Measurements from ENCODE around the gene RNF123.
"Not testable (repeated sequence)": the region's sequence is repeated elsewhere in the genome, so short reads cannot be mapped to it uniquely, and the experiment has no call there.

The RNF123 gene

DNA sequence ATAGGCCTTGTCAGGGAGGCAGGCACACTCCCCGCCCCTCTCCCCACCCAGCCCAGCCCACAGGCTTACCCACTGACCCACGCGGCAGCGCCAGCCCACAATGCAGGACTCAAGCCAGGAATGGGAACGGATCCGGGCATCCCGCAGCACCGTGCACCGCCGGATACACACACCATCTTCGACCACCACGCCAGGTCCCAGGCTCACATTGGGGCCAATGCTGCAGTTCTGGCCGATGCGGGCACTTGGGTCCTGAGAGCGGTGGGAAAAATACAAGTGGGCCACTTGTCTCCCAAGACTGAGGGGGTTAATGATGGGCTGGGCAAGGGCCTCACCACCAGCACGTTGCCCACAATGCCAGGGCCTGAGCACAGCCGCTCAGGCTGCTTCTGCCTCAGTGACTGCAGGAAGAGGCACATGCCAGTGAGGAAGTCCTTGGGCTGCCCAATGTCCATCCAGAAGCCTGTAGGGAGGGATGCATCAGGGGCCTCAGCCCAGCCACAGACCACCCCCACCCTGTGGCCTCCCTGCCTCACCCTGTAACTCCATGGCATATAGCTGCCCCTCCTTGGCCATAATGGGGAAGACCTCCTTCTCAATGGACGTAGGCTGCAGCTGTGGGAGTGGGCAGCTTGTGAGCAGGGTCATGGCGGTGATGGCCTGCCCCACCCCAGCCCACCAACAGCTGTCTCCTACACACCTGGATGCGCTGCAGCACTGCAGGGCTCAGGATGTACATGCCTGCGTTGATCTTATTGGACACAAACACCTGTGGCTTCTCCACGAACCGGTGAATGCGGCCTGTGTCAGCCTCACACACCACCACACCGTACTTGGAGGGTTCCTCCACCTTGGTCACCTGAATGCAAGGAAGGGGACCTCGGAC lies 32.8 kb downstream of the RNF123 start:
- DNase-seq = peak in 1 of 2 experiments; percentile 16

DNA sequence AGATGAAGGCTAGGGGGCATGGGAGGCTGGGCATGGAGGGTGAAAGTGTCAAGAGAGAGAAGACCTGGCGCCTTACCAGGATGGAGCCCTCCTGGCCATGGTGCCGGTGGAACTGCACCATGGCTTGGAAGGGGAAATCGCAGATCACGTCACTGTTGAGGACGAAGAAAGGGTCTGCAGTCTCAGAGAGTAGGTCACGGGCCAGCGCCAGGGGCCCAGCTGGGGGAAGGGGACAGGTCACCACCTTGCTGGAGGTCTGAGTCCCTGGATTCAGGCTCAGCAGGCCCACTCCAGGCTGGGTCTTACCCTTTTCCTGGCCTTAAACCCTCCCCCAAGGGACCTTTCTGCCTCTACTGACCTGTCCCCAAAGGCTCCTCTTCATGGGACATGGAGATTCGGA lies 33.5 kb downstream of the RNF123 start:
- DNase-seq = no peak

DNA sequence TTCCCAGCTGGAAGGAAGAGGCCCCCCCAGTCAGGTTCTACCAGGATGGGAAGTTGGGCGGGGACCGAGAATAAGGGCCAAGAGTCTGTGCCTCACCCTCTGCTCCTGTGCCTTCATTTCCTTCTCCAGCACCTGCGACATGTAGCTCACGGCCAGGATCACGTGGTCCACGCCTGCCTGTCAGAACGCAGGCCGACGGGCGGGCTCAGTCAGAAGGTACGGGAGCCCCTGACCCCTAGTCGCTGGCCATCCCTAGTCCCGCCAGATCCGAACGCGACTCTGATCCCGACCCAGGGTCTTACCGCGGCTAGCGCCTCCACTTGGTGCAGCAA lies 33.9 kb downstream of the RNF123 start:
- peak; percentile 72 to 78 for DNase-seq

DNA sequence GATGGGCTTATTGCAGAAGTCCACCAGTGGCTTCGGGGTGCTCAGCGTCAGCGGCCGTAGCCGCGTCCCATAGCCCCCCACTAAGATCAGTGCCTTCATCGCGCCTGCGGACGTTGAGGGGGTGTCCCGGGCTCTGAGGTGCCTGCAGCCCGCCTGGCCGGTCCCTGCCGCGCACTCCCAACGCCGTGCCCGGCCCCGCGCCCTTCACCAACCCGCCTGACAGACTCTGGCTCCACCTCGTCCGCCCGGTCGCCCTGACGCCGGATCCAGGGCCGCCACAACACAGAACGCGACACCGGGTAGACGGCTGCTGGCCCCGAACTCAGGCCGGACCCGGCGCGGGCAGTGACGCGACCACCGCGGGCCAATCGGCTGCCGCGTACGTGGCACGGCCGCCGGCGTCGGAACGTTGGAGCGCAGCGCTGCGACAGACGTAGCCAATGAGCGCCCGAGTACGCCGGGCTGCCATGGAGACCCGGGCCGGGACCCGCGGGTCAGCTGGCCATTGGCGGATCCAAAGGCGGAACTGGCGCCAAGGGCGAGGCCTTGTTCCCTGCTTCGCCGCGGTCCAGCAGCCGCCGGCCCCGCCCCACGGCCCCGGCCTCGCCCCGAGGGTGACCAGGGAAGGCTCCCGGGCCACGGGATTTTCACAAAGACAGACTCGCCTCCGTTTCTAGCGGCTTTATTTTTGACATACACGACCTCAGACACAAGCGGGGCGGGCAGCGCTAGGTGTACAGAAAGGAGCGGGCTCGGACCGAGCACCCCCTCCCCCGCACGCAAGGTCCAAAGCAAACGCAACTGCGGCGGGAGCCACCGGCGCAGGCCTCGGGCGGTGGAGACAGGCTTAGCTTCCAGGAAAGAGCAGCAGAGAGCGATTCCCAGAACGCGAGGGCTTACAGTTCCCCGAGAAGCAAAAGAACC lies 34.5 kb downstream of the RNF123 start, which contains the start of gene GMPPB:
TSS of gene GMPPB (minus strand) at position 324 of the 924 bp plus-strand sequence. CDS start at position 99, 225 bp downstream.
- DNase-seq = peak; percentile 92 to 96

DNA sequence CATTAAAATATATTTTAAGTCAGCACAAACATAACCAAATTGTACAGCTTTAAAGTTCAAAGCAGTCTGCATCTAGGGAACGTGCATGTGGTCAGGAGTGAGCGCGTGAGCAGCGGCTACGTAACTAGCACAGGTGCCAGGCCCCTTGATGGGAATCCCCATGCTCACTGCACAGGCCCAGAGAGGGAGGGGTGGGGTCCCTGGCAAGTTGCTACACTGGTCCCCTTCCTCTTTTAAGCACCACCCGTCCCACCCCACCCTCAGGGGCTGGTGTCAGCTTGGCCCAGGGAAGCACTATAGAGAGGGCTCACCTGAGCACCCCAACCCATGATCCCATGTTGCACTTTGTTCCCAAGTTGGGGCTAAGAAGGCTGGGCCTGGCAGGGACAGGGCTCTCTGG lies 35.2 kb downstream of the RNF123 start:
- peak; percentile 35 to 44 for DNase-seq

DNA sequence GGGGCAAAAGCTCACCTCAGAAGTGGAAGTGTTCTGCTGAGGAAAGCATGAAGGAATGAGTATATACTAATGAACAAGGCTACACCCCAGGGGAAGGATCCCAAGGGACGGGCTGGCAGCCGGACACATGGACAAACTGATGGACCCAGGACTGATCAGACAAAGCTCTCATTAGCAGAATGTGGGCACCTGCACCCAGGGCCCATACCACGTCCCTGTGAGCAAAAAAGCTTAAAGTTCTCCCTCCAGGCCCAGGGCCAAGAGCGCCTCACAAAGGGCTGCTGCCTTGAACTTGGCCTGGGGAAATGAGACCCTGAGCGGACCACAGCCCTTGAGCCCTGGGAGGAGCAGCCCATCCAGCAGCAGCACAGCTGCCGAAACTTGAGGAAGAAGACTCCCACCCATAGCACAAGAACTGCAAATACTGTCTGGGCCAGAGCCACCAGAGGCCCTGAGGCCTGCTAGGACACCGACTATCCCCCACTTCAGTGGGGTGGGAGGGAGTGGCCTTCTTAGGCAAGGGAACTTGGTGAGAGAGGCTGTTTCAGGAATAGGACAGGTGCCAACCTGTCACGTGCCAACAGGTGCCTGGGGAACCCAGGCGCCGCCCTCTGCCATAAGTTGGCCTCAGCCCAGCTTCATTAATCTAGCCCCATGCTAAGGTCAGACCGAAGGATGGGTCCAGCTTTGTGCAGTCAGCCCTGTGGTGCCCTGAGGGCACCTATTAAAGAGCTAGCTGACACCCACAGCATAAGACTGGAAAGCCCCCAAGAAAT lies 36.7 kb downstream of the RNF123 start:
- peak in 1 of 2 experiments; percentile 11 for DNase-seq

DNA sequence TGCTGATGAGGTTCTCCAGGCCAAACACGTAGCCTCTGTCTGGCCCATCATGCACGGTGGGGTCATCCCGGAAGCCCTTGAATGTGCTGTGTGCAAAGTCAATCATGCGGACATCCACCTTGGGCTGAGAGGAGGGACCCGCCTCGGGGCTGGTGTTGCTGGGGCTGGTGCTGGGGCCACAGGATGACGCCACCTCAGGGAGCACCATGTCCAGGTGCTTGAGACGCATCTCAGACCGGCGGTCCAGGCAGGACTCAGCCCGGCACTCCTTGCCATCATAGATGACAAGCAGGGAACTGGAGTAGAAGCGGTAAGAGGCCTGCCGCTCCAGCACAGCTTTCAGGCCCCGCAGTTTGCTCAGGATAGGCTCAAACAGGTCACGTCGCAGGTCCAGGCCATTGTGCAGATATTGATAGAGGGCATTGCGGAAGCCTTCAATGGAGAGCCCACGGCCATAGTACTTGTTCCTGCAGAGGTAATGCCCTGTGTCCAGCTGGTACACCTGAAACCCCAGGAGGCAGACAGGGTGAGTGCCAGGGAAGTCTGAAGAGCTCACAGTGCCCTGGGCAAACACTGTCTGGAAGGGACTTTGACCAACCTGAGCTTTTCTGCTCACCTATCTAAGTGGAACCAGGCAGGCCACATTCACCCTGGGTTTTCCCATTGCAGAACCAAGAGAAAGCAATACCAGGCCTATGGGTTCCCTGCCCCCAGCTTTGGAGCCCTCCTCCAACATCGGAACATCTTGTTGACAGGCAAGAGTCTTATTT lies 38.0 kb downstream of the RNF123 start:
- DNase-seq = no peak

DNA sequence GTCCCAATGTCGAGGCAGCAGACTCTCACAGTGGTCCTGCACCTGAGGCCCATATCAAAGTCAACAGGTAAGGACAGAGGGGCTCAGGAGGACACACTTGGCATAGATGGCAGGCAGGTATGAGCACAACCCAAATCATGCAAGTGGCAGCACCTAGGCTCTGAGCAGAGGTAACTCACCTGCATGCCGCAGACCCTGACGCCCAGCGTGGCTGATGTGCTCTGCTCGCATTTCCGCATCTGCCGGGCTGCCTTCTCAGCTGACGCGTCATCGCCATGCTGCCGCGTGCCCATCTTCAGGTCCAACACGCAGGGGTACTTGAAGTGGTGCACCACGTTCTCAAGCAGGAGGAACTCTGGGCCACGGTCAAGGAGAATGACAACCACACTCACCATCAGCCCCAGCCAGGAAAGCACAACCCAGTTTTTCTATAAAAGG lies 38.6 kb downstream of the RNF123 start:
- no peak for DNase-seq

DNA sequence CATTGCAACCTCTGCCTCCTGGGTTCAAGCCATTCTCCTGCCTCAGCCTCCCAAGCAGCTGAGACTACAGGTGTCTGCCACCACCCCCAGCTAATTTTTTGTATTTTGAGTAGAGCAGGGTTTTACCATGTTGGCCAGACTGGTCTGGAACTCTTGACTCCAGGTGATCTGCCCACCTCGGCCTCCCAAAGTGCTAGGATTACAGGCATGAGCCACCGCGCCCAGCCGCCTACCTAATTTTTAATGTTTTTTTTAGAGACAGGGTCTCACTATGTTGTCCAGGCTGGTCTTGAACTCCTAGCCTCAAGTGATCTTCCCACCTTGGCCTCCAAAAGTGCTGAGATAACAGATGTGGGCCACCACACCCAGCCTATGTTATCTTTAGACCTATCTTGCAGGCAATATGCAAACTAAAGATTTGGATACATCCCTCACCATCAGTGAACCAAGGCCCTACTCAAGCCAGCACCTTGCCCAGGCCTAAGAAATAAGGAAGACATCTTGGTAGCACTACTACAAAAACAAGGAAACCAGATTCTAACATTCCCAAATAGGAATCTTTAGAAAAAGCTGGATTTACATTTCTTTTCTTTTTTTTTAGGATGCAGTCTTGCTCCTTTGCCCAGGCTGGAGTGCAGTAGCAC lies 40.7 kb downstream of the RNF123 start:
- no peak for DNase-seq

DNA sequence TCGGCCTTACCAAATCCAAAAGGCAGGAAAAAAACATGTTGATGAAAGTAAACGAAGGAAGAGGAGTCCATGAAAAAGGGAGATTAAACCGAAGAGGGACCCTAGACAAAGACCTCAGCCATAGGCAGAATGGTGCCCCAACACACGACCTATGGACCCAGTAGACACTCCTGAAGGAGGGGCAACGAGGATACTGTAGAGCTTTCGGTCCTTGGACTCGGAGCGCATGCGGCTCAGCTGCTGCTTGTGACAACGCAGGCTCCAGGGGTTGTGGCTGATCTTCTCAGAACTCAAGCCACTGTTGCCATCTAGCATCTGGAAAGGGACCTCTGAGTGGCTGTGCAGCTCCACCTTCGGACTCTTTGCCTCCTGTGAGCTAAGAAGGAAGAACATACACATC lies 43.2 kb downstream of the RNF123 start:
- DNase-seq = no peak

DNA sequence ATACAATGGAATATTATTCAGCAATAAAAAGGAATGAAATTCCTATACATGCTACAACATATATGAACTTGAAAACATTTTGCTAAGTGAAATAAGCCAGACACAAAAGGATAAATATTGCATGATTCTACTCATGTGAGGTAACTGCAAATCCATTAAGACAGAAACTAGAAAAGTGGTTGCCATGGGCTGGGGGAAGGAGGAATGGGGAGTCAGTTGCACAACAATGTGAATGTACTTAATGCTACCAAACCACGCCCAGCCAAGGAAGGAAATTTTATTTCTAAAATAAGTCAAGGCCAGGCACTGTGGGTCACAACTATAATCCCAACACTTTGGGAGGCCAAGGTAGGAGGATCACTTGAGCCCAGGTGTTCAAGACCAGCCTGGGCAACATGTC lies 44.2 kb downstream of the RNF123 start:
- peak in 1 of 2 experiments; percentile 10 for DNase-seq

DNA sequence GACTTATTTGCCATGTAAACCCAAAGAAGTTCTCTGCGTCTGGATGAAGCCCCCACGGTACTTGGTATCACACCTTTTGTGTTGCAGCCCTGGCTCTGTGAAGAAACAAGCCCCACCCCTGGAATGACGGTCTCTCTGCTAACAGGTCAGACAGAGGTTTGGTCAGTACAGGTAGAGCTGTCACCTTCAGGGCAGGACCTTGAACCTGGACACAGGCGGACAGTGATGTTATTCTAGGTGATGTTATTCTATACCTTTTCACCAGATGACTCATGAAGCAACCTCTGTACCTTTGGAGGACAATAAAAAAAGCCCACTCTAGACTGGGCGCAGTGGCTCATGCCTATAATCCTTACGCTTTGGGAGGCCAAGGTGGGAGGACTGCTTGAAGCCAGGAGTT lies 45.4 kb downstream of the RNF123 start:
- no peak for DNase-seq

DNA sequence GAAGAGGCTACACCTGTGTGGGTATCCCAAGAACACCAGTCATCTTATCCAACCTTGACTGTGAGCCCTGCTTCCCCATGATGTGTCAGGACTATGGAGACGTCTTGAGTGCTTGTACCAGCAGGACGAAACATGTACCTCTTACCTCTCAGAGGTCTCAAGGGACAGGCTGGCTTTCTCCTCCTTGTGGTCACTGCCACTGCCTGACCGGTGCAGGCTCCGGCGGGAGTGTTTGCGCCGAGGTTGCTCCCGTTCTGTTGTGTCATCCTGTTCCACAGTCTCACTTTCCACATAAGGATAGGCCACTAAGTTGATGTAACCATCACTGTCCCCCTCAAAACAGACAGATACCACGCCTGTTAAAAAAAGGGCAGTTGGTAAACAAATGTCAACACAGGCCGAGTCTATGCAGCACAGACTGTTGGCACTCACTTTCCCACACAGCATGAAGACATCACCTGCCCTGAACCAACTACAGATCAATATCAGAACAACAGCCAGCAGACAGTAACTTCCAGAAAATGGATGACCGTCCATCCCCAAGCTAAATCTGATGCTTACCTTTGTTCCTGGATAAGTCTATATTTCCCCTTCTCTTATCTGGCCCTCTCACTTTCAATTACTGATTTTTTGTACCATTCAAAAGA lies 48.8 kb downstream of the RNF123 start:
- no peak for DNase-seq

DNA sequence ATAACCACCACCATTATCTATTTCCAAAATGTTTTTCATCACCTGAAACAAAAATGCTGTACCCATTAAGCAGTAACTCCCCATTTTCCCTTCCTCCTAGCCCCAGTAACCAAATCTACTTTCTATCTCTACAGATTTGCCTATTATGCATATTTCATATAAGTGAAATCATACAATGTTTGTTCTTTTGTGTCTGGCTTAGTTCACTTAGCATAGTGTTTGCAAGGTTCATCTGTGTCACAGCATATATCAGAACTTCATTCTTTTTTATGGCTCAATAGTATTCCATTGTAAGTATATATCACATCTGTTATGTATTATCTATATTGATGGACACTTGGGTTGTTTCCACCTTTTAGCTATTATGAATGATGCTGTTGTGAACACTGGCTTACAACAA lies 51.1 kb downstream of the RNF123 start:
- no peak for DNase-seq

DNA sequence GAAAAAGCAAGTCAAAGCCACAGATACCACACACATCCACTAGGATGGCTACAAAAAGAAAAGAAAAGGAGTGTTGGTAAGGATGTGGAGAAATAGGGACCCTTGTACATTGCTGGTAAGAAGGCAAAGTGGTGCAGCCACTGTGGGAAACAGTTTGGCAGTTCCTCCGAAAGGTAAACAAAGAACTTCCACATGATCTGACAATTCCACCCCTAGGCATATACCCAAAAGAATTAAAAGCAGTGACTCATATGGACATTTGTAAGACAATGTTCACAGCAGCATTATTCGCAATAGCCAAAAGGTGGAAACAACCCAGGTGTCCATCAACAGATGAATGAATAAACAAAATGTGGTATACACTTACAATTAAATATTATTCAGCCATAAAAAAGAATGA lies 56.6 kb downstream of the RNF123 start:
- DNase-seq = no peak

DNA sequence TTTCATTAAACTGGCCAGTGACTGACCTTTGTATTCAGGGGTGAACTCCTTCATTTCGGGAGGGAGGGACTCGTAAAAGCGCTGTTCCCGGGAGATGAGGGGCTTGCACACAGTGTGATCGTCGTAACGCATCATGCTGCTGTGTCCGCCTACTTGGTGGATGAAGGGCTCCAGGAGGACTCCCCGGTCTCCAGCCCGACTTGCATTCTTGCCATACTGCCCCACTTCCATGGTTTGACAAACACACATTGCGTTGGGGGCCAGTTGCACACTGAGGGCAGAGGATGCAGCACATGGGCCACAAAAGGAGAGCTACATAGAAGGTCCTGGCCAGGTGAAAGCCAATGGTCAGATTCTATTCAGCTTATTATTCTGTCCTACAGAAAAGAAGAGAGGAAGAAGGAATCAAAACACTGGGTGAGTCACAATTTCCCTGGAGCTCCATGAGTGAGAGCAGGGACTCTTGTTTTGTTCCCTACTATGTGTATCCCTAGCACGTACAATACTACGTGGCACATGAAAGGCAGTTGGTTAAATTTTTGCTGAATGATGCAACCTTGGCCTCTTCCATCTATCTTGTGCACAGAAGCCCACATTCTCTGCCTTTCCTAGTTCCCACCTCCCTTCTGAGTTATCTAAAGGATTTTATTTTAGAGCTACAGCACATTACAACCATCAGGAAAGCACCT lies 58.6 kb downstream of the RNF123 start:
- DNase-seq = no peak

DNA sequence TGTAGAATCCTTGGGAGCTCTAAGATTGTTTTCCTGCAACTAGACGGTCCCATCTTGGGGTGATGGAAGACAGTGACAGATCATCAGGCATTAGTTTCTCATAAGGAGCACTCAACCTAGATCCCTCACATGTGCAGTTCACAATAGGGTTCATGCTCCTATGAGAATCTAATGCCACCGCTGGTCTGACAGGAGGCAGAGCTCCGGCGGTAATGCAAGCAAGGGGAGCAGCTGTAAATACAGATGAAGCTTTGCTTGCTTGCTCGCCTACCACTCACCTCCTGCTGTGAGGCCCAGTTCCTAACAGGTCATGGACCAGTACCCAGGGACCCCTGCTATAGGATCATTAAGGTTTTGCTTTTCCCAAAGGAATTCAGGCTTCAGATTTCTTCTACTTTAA lies 59.5 kb downstream of the RNF123 start:
- not testable (repeated sequence) for DNase-seq

DNA sequence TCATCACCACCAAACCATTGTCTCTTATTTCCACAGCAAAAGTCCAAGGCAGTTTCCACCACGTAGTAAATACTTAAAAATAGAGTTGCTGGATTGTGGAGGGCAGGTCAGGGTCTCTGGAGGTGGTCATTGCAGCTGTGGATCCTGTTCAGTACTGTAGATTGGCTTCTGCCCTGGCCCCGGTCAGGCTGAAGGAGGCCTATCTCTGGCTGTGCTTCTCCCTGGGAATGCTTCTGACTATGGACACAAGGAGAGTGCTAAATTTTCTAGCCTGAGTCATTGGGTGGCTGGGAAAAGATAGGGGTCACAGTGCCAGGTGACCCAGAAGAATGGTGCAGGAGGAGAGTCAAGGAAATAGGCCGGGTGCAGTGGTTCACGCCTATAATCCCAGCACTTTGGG lies 60.7 kb downstream of the RNF123 start:
- no peak for DNase-seq

DNA sequence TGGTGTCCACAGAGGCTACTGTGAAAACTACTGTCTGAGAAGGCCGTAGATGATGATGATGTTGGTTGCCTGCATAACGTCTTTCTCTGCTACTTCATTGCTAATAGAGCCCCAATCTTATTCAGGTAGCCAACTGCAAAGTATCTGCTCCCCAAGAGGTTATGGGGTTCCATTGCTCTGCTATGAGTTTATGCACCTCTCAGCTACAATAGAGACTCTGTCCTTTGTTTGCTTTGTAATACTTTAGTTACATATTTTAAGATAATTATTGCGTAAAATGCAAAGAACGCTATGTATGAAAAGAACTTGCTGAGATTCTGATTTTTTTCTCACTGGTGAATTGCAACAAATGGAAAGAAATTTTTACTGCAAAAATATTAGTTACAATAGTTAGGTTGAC lies 62.1 kb downstream of the RNF123 start:
- DNase-seq = no peak

DNA sequence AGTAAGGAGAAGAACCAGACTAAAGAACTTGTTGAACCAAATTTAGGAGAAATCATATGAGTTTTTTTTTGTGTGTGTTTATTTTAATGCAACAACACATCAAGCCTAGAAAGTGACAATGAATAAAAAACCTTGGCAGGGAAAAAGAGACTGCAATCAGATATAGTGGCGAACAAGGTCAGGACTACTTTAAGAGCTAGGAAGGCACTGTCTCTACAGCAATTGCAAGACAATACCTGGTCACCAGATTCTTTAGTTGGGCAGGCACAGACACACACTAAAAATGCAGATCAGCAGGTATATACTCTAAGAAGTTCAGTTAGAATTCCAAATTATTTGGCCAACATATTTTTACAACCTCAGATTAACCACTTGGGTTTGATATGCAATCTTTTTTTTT lies 65.2 kb downstream of the RNF123 start:
- no peak for DNase-seq

Measured in activated T-cell treated with anti-CD3 and anti-CD28 coated beads, Interleukin-2, amount 50 U/mL, for 48 hours (primary cell).